Esophagus (tissue), 2 donors: Measurements from ENCODE around the gene SMC5. TPM values are rescaled to one million over a fixed set of nuclear protein-coding genes. Genes with fewer than 3 reads are reported as not detected.
"Not testable (repeated sequence)": the region's sequence is repeated elsewhere in the genome, so short reads cannot be mapped to it uniquely, and the experiment has no call there.

Experiments
- H3K27ac ChIP-seq, 2 donors: one replicate each; pipeline ENCODE4 v1.5.1; 2013; ENCODE audit warnings: low read depth in 2 of 2, mild to moderate bottlenecking in 2 of 2, inconsistent platforms in 1 of 2, low read length in 1 of 2, moderate library complexity in 1 of 2
- H3K27me3 ChIP-seq, 2 donors: one replicate each; pipeline ENCODE4 v1.6.1; 2013; ENCODE audit warnings: low read length in 2 of 2, control low read depth in 1 of 2, mild to moderate bottlenecking in 1 of 2; ENCODE audit not compliant: insufficient read depth in 2 of 2, control insufficient read depth in 1 of 2
- H3K36me3 ChIP-seq, 2 donors: one replicate each; pipeline ENCODE4 v1.6.1; 2013; ENCODE audit warnings: low read length in 1 of 2; ENCODE audit not compliant: control insufficient read depth in 2 of 2, insufficient read depth in 2 of 2
- H3K4me1 ChIP-seq, 2 donors: one replicate each; pipeline ENCODE4 v1.6.1; 2013; ENCODE audit warnings: low read length in 1 of 2; ENCODE audit not compliant: control insufficient read depth in 2 of 2, insufficient read depth in 2 of 2
- H3K4me3 ChIP-seq, 2 donors: one replicate each; pipeline ENCODE4 v1.5.1; 2013; ENCODE audit warnings: low read length in 2 of 2, mild to moderate bottlenecking in 2 of 2, low read depth in 1 of 2, moderate library complexity in 1 of 2
- H3K9me3 ChIP-seq, 2 donors: one replicate each; pipeline ENCODE4 v1.6.1; 2013; ENCODE audit warnings: mild to moderate bottlenecking in 2 of 2, low read depth in 1 of 2, low read length in 1 of 2, moderate library complexity in 1 of 2; ENCODE audit not compliant: control insufficient read depth in 2 of 2, insufficient read depth in 1 of 2
- WGBS, 2 donors: extraction: QIAGEN DNeasy Blood & Tissue Kit; methylation state at CpG; one replicate each; pipeline ENCODE4 v1.1.7; 2013; 5-methylcytosine and 5-hydroxymethylcytosine counted together
- polyA plus RNA-seq, 2 donors: library from polyadenylated mRNA; stranded (reverse); fragments of 200-250 nt; gene quantifications; one replicate each; pipeline ENCODE4 v1.2.3, GENCODE V29; 2013
- donor health status: healthy with polysubstance abuse.
- donor health status: Bipolar disorder and iron deficiency.

Gene SMC5
- polyA plus RNA-seq, 2 donors, result 8.9 to 9.5 TPM

DNA sequence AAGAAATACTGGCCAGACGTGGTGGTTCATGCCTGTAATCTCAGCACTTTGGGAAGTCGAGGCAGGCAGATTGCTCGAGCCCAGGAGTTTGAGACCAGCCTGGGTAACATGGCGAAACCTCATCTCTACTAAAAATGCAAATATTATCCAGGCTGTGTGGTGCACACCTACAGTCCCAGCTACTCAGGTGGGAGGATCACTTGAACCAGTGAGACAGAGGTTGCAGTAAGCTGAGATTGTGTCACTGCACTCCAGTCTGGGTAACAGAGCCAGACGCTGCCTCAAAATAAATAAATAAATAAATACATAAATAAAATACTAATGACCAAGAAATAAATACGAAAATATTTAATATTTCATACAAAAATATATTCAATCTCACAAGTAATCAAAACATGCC, 136.9 kb downstream of the SMC5 start:
- 81 to 85% methylated on average over 6 of the region's 6 CpGs for WGBS, 2 donors
- Histone ChIP-seq H3K4me1 (peaks cover 6 to 10% of the 10 kb centered on the region in 2 donors), H3K36me3 (peaks cover 0 to under 1% of the 10 kb centered on the region in 2 donors), H3K9me3 (no peaks in the 10 kb centered on the region), H3K4me3 (no peak overlapping the region), H3K27me3 (no peaks in the 10 kb centered on the region), H3K27ac (no peak overlapping the region)

DNA sequence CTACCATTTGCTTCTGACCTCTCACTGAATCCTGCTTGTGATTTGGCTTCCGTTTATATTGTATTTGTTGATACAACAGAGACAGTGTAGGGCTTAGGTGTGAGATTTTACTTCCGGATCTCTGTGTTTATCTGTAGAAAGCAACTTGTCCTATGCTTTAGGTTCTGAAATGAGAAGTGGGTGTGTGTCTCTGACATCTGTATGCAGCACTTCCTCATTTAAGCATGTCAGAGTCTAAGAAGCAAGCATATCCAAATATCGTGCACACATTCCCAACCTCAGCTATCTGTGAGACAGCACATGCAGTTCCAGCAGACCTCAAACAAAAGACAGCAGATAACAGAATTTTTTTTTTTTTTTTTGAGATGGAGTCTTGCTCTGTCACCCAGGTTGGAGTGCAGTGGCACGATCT, 139.4 kb downstream of the SMC5 start:
- 31 to 46% methylated on average over 4 of the region's 4 CpGs for WGBS, 2 donors

DNA sequence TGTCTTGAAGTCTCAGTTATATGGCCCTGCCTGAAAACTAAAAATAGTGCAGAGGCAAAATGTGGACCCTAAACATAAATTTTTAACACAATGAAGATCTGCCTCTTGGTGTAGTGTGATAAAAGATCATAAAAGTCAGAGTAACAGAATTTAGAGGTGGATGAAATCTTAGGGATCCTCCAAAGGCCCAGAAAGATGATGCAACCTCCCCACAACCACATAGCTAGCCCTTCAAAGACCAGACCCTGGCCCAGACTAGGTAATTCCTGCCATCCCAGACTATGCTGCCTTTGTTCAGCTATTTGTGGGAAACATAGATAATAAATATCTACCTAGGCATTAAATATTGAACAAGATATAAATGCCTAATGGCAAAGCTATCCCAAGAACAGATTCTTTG, 140.4 kb downstream of the SMC5 start:
- Histone ChIP-seq H3K27ac (no peak overlapping the region), H3K27me3 (no peaks in the 10 kb centered on the region), H3K9me3 (no peaks in the 10 kb centered on the region), H3K36me3 (peaks cover 0 to 2% of the 10 kb centered on the region in 2 donors), H3K4me3 (no peak overlapping the region), H3K4me1 (peaks cover 3 to 6% of the 10 kb centered on the region in 2 donors)

More for the DNA sequence above, 139.4 kb downstream of the SMC5 start:
- H3K4me3 ChIP-seq, result no peak overlapping the region
- no peak overlapping the region for H3K27ac ChIP-seq
- peaks cover 5 to 7% of the 10 kb centered on the region in 2 donors for H3K4me1 ChIP-seq
- H3K27me3 ChIP-seq, result no peaks in the 10 kb centered on the region
- peaks cover 0 to 2% of the 10 kb centered on the region in 2 donors for H3K36me3 ChIP-seq
- no peaks in the 10 kb centered on the region for H3K9me3 ChIP-seq

DNA sequence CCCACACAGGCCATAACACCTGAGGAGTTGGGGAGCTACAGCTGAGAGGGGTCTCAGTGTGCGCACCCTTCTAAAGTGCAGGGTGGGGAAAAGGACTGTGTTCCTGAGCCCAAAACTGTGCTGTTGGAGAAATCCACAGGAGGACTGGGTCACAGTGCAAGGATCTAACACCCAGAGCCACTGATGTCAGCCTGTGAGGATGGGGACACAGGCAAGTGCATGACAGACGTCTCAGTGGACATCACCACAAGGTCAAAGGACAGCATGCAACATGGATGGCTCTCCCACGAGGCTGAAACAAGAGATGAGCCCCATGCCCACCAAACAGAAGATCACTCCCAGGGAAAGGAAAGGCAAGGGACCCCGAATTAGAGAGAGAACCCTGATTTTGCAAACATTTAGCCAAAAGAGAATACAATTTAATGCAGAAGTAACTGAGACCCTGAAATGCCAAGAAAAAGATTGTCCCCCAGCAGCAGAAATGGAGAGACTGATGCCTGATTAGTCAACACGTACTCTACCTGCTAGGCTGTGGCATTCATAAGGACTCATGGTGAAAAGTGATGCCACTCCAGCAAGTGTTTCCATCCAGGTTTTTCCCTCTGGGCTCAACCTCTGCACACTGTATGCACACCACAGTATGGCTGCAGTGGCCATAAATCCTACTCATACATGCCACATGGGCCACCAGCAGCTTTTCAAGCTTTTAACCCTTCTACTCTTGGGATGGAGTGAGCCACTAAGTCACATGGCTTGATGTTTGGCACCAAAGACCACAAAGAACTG, 141.5 kb downstream of the SMC5 start:
- Histone ChIP-seq H3K27me3 (no peaks in the 10 kb centered on the region), H3K36me3 (peaks cover 0 to 2% of the 10 kb centered on the region in 2 donors), H3K9me3 (no peaks in the 10 kb centered on the region), H3K27ac (peak overlapping the region in 1 of 2 donors; percentile 3), H3K4me1 (peaks cover 5 to 6% of the 10 kb centered on the region in 2 donors), H3K4me3 (no peak overlapping the region)
- 81 to 82% methylated on average over 5 of the region's 5 CpGs for WGBS, 2 donors

DNA sequence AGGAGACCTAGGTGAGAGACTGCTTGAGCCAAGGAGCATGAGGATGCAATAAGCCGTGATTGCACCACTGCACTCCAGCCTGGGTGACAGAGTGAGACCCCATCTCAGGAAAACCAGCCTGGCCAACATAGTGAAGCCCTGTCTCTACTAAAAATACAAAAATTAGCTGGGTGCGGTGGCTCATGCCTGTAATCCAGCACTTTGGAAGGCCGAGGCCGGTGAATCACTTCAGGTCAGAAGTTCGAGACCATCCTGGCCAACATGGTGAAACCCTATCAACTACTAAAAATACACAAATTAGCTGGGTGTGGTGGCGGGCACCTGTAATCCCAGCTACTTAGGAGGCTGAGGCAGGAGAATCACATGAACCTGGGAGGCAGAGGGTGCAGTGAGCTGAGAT, 142.5 kb downstream of the SMC5 start:
- not testable (repeated sequence) for H3K36me3 ChIP-seq, H3K4me3 ChIP-seq, H3K27ac ChIP-seq, H3K4me1 ChIP-seq, H3K27me3 ChIP-seq, H3K9me3 ChIP-seq
- WGBS, 2 donors, result 94 to 97% methylated on average over 6 of the region's 6 CpGs

DNA sequence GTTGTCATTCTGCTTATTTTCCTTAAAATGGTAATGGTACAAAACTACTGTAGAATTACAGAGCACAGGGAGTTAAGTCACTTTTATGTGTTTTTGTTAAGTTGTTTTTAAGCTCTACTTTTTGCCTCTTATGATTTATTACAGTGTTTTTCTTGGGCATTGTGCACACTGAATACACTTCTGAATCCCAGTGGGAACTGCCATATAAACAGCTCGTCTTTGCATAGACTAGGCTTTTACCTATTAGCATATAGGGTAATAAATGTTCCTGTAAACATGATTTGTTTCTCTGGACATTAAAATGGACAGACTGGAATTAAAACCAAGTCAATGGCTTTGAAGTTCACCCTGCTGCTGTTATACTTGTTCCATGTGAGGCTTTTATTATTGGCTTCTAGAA, 143.4 kb downstream of the SMC5 start:
- no peak overlapping the region for H3K27ac ChIP-seq
- no peaks in the 10 kb centered on the region for H3K9me3 ChIP-seq
- WGBS, 2 donors, result 62 to 65% methylated on average over 1 of the region's 1 CpG
- no peak overlapping the region for H3K4me3 ChIP-seq
- H3K4me1 ChIP-seq, result peaks cover 5 to 6% of the 10 kb centered on the region in 2 donors
- H3K36me3 ChIP-seq, result peaks cover 0 to 2% of the 10 kb centered on the region in 2 donors
- no peaks in the 10 kb centered on the region for H3K27me3 ChIP-seq

DNA sequence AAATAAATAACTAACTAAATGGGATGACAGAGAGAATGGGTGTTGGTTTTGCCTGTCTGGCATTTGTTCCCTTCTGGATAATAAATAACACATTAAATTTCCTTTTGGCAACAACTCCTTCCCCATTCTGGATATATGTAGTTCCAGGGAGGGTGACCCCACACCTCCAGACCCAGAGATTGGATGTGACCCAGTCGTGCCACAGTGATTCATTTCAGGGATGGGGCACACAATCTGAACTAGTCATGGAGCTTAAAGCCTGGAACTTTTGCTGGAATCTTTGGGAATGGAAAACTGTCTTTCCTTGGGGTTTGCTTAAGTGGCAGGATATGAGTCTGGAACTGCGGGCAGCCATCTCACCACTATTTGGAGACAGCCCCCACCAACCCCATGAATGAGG, 144.4 kb downstream of the SMC5 start:
- H3K9me3 ChIP-seq, result no peaks in the 10 kb centered on the region
- peaks cover 5 to 7% of the 10 kb centered on the region in 2 donors for H3K4me1 ChIP-seq
- H3K36me3 ChIP-seq, result peaks cover 0 to 2% of the 10 kb centered on the region in 2 donors
- no peaks in the 10 kb centered on the region for H3K27me3 ChIP-seq
- 69 to 78% methylated on average over 2 of the region's 2 CpGs for WGBS, 2 donors
- peak overlapping the region; percentile 16 to 26 for H3K27ac ChIP-seq
- no peak overlapping the region for H3K4me3 ChIP-seq

DNA sequence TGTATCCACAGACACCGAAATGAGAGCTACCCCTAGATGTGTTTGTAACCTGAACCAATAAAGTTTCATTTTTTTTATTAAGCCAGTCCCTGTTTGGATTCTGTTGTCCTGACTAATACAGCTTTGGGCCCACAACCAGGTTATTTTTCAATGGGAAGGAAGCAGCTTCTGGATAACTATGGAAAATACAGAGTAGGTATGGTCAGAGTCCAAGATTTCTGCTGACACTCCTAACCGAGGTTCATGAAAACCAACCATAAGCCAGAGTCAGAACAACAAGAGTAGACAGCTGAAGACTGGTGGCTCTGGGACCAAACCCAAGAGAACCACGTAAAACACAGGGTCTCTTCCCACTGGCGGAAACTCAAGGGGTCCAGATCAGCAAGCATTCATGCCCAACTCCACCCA, 144.8 kb downstream of the SMC5 start:
- Histone ChIP-seq H3K27ac (peak overlapping the region; percentile 16 to 26), H3K4me3 (no peak overlapping the region)
- WGBS, 2 donors, result 60 to 62% methylated on average over 4 of the region's 4 CpGs

DNA sequence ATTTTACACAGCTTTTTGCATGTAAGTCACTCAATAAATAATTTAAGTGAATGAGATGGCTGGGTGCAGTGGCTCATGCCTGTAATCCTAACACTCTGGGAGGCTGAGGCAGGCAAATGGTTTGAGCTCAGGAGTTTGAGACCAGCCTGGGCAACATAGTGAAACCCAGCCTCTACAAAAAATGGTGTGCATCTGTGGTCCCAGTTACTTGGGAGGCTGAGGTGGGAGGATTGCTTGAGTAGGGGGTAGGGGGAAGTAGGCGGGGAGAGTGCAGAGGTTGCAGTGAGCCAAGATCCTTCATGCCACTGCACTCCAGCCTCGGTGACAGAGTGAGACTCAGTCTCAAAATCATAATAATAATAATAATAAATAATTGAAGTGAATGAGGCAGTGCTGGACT, 145.5 kb downstream of the SMC5 start:
- WGBS, 2 donors, result 76 to 83% methylated on average over 2 of the region's 2 CpGs
- peaks cover 7 to 9% of the 10 kb centered on the region in 2 donors for H3K4me1 ChIP-seq
- no peaks in the 10 kb centered on the region for H3K27me3 ChIP-seq
- no peak overlapping the region for H3K4me3 ChIP-seq
- peaks cover 0 to 2% of the 10 kb centered on the region in 2 donors for H3K36me3 ChIP-seq
- H3K9me3 ChIP-seq, result no peaks in the 10 kb centered on the region
- peak overlapping the region in 1 of 2 donors; percentile 27 for H3K27ac ChIP-seq

More for the DNA sequence above, 144.8 kb downstream of the SMC5 start:
- Histone ChIP-seq H3K4me1 (peaks cover 7 to 9% of the 10 kb centered on the region in 2 donors), H3K27me3 (no peaks in the 10 kb centered on the region), H3K36me3 (peaks cover 0 to 2% of the 10 kb centered on the region in 2 donors), H3K9me3 (no peaks in the 10 kb centered on the region)
